ENCODE results near the gene MYO5B. TPM values are rescaled to one million over a fixed set of nuclear protein-coding genes. Genes with fewer than 3 reads are reported as not detected.

MYO5B gene
- total RNA-seq, 6 experiments from 2014 or later = 0.17 to 0.28 TPM; not detected in 4

GRCh38 chr18:49924293-49924983 is 270.5 kb downstream of the MYO5B start:
- DNase-seq = no peak
- Mint-ChIP-seq H3K27me3 (ENCODE audit: insufficient read depth) (peaks cover 17% of the 10 kb centered on the region), H3K4me3 (no peak overlapping the region), H3K4me1 (ENCODE audit: low read depth) (peaks cover 11% of the 10 kb centered on the region; the same call in 1 of the 2 replicates), H3K36me3 (ENCODE audit: low read depth) (no peaks in the 10 kb centered on the region), H3K9me3 (no peaks in the 10 kb centered on the region), H3K27ac (no peak overlapping the region)
- TF ChIP-seq CTCF (IDR thresholded peaks at IDR 0.05) = no peak

GRCh38 chr18:49922228-49922627 is 272.7 kb downstream of the MYO5B start:
- TF ChIP-seq CTCF (IDR thresholded peaks at IDR 0.05) = no peak
- H3K4me3 Mint-ChIP-seq = no peak overlapping the region
- H3K4me1 Mint-ChIP-seq (ENCODE audit: low read depth) = peaks cover 11% of the 10 kb centered on the region; the same call in 1 of the 2 replicates
- no peaks in the 10 kb centered on the region for H3K9me3 Mint-ChIP-seq
- H3K27ac Mint-ChIP-seq = no peak overlapping the region
- H3K36me3 Mint-ChIP-seq (ENCODE audit: low read depth) = no peaks in the 10 kb centered on the region
- peaks cover 24% of the 10 kb centered on the region for H3K27me3 Mint-ChIP-seq (ENCODE audit: insufficient read depth)
- no peak for DNase-seq

- DNase-seq = no peak
- H3K27ac Mint-ChIP-seq = no peak overlapping the region
- no peaks in the 10 kb centered on the region for H3K36me3 Mint-ChIP-seq (ENCODE audit: low read depth)
- H3K4me3 Mint-ChIP-seq = no peak overlapping the region; the same call in 1 of the 2 replicates
- peaks cover 27% of the 10 kb centered on the region for H3K27me3 Mint-ChIP-seq (ENCODE audit: insufficient read depth)
- H3K4me1 Mint-ChIP-seq (ENCODE audit: low read depth) = peaks cover 11% of the 10 kb centered on the region; the same call in 1 of the 2 replicates
- no peak for TF ChIP-seq CTCF (IDR thresholded peaks at IDR 0.05)
- no peaks in the 10 kb centered on the region for H3K9me3 Mint-ChIP-seq
These were observed 273.5 kb downstream of the MYO5B start for GRCh38 chr18:49921318-49921985.

GRCh38 chr18:49920731-49921130 is 274.2 kb downstream of the MYO5B start:
- no peak overlapping the region for H3K4me3 Mint-ChIP-seq
- no peak for TF ChIP-seq CTCF (IDR thresholded peaks at IDR 0.05)
- no peak overlapping the region for H3K27ac Mint-ChIP-seq
- DNase-seq = no peak
- no peaks in the 10 kb centered on the region for H3K9me3 Mint-ChIP-seq
- H3K27me3 Mint-ChIP-seq (ENCODE audit: insufficient read depth) = peaks cover 31% of the 10 kb centered on the region
- H3K4me1 Mint-ChIP-seq (ENCODE audit: low read depth) = peaks cover 11% of the 10 kb centered on the region; the same call in 1 of the 2 replicates
- H3K36me3 Mint-ChIP-seq (ENCODE audit: low read depth) = no peaks in the 10 kb centered on the region

GRCh38 chr18:49917742-49918141 is 277.2 kb downstream of the MYO5B start:
- Mint-ChIP-seq H3K27me3 (ENCODE audit: insufficient read depth) (peaks cover 36% of the 10 kb centered on the region), H3K9me3 (no peaks in the 10 kb centered on the region), H3K36me3 (ENCODE audit: low read depth) (no peaks in the 10 kb centered on the region), H3K4me1 (ENCODE audit: low read depth) (peaks cover 11% of the 10 kb centered on the region; the same call in 1 of the 2 replicates), H3K4me3 (no peak overlapping the region), H3K27ac (no peak overlapping the region)
- no peak for TF ChIP-seq CTCF (IDR thresholded peaks at IDR 0.05)
- DNase-seq = no peak

Data from HFFc6 (cell line).